ENCODE data around the gene ENTPD6.

Gene ENTPD6

DNA sequence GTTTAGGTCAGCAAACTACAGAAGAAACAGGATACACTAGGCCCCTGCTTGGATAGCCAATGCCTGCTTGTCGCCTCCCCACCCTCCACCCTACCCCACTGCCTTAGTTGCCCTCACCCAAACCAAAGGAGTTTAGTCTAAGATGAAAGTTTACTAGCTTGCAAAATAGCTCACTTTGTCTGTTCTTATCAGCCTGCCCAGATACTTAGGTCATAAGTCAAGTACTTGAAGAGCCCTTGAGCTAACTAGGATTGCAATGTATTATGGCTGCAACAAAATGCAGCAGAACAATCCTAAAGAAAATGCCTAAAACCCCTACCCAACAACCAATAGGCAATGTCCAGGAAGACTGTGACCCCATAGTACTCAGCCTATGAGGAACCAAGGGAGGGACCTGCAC is 7.3 kb upstream of the ENTPD6 start:
- no peak for DNase-seq

DNA sequence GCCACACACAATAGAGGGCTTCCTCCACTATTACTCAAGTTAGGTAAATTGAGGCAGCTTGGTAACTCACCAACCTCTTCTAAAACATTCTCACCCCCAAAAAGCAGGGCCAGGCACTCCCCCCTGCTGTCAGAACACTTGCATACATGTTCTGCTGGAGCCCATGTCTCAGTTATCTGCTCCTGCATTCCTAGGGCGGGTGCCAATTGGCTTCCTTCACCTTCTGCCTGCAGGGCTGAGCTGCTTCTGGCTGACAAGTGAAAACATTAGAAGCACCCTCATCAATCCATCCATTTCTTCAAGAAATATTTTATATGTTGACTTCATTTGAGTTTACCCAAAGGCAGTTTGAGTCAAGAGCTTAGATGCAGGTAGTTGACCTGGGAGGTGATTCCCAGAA is 4.5 kb upstream of the ENTPD6 start:
- no peak for DNase-seq

DNA sequence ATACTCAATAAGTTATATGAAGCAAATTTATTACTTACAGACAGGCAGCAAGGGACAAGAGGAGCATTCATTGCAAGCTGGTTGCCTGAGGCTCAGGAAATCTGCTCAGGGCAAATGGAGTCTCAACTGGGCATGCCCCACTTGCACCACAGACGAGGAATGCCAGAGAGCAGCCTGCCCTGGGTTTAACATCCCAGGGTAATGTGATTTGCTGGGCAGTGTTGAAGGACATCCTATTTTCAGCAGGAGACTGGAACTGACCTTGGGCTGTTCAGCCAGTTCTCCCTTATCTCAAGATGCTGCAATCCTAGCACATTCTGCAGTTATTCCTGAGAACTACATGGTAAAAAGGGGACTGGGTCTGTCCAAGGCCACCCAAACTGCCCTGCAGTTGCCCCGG is 3.8 kb upstream of the ENTPD6 start:
- DNase-seq = no peak

DNA sequence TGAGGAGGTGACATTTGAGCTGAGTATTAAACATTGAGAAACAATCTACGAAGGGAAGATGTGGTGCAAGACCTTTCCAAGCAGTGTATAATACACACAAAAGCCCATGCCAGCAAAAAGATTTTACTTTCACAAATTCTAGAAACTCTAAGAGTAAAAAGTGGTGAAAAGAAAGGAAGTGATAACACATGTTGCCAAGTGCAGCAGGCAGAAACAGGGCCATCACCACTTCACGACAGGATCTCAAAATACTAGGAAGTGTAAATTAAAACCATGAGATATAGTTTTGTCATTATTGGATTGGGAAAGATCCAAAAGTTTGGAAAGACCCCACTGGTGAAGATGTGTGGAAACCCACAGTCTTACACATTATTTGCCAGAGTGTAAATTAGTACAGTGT is 1.7 kb upstream of the ENTPD6 start:
- DNase-seq = no peak

DNA sequence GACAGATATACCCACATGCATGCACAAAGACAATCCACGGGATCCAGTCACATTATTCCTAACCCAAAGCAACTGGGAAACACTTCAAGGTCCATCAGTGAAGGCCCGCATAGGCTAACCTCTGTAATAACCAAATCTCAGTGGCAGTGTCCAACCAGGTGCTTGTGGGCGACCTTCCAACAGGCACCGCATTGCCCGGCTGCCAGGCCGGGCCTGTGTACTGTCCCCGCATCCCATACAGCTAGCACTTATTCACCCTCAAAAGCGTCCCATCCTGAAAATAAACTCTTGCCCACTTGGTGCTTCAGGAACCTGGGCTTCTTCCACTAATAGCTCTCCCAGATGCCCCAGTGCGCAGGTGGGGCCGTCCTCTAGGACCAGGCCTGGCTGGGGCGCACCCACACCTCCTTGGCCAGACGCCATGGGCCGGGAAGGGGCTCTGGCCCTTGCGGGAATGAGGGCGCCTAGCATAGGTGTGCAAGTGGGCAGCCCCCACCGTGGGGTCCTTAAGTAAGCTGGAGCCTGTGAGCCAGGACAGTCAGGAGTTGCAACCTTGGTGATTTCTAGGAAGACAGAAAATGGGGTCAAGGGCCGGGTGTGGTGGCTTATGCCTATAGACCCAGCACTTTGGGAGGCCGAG is 1.1 kb upstream of the ENTPD6 start:
- no peak for DNase-seq

DNA sequence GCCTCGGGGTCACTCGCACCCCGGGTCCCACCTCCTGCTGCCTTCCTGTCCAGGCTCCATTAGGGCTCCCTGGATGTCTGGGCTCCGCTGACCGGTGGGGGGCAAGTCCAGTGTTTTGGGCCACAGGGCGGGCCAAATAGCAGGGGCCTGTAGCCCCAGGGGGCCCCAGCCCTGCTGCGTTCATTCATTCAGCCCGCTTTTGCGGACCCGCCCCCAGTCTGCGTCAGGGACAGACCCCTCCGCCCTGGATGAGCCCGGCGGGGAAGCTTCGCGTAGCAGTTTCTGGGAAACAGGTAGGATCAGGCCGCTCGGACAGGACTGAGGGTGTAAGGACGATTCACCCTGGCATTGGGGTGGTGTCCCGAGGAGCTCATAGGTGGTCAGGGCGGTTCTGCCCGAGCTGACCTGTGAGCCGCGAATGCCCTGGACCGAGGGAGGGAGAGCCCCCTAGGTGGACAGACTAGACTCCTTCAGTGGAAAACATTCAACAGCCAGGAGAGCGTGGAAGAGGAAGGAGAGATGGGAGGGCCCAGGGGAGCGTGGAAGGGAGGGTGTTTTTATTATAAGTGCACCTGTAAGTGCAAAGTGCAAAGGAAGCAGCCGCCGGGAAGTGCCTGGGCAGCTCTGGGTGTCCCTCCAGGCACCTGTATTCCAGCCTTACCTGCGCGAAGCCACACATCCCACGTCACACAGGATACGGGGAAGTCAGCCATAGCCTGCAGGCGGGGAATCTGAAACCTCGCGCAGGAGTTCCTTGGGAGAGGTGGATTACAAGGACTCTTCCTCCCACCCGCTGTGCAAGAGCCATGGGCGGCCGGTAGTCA is 662 bp downstream of the ENTPD6 start:
- DNase-seq = no peak

DNA sequence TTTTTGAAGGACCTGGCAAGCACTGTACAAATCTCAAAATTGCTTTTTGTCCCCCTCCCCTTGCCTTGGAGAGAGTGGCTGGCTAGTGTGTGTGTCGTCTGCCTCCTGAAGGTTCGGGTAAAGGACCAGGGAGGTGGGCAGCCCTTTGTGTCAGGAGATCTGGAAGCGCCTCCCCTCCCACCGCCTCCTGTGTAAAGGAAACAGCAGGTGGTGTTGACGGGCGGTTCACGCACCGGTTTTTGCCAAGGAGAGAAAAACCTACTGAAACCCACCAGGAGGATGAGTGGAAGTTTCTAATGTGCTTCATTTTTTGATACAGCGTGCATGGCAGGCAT is 1.2 kb downstream of the ENTPD6 start:
- DNase-seq = no peak

DNA sequence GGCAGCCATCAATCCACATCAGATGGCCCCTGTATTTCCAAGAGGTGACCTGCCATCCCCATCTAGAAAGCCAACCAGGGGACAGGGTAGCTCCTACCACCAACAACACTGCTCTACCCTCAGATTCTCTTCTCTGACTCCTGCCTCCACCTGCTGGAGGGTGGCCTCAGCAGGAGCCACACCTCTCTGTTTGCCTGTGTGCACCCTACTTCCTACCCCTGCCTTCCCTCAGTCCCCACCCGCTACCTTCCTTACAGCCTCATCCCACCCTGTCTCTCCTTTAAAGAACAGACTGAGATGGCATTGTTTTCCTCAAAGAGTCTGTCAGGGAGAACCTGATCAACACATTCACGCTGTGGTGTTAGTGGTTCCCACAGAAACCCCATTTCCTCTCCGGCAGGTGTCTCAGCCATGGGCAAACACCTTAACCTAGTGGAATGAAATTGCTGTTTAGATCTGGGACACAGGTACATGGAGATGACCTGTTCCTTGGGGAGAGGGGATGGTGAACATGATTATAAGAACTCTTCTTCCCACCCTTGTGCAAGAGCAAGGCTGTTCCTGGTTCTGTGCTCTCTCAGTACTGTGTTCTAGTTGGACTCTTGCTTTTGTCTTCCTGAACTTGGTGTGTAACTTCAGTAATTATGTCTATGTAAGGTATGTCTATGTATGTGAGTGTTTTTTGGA is 1.8 kb downstream of the ENTPD6 start:
- no peak for DNase-seq

- DNase-seq = no peak
These were observed 2.3 kb downstream of the ENTPD6 start for GRCh38 chr20:25197870-25198190.

- DNase-seq = no peak
These were observed 3.3 kb downstream of the ENTPD6 start for GRCh38 chr20:25198663-25199383.

- no peak for DNase-seq
These were observed 4.2 kb downstream of the ENTPD6 start for GRCh38 chr20:25199473-25200260.

DNA sequence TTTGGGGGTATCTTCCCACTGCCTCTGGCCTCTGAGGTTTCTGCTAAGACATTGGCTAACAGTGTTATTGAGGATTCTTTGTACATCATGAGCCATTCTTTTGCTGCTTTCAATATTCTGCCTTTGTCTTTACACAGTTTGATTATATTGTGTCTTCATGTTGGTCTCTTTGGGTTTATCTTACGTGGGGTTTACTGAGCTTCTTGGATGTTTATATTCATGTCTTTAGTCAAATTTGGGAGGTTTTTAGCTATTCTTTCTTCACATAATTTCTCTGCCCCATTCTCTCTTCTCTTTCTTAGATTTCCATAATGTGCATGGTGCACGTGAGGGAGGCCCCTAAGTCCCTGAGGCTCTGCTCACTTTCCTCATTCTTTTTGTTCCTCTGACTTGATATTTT is 7.6 kb downstream of the ENTPD6 start:
- DNase-seq = no peak

DNA sequence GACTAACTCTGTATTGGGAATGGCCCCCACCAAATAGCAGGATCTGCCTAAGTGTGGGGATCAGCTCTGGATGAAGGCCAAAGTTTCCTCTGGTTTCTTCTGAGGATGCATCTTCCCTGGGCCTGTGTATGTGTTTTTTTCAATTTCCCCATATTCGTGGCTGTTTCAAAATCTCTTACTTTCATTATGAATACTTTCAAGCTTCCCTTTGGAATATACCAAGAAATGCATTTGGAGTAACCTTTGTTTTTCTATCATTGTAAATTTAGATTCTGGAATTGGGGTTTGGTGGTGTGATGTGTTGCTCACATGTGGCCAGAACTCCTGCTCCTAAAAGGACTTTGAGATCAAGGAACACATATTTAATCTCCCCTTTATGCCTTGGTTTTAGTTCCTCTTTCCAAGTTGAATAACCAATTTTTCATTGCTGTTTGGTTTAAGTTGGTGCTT is 8.4 kb downstream of the ENTPD6 start:
- DNase-seq = no peak

- DNase-seq = no peak
These were observed 9.2 kb downstream of the ENTPD6 start for GRCh38 chr20:25204550-25205276.

DNA sequence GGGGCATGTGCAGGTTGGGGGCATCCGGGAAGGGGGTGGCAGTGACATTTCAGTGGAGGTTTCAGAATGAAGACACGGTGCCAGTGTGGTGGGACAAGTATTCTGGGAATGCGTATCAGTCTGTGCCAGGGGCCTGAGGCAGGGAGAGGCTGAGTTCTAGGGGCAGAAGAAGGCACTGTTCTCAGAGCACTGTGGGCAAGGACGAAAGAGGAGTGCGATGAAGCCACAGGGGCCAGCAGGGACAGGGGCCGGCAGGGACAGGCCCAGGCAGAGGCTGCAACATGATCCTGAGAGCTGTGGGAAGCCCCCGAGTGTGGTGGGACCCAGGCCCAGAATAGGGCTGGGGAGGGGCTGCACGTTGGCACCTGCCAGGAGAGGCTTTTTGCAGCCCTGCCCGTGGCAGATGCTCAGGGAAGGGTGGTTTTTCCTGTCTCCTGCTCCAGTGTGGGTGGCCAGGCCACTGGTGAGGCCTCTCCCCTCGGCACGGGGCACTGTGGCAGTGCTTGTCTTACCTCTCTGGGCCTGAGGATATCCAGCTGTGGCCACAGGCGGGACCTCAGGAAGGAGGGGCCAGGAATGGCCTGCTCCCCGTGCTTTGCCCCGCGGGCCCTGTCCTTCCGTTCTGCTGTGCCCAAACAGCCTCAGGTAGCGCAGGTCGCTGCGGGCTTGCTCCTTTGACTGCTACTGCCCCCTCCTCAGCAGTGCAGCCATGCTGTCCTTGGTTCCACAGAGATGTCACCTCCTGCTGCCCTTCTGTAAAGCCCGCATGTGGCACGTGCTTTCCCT is 10.0 kb downstream of the ENTPD6 start:
- no peak for DNase-seq

DNA sequence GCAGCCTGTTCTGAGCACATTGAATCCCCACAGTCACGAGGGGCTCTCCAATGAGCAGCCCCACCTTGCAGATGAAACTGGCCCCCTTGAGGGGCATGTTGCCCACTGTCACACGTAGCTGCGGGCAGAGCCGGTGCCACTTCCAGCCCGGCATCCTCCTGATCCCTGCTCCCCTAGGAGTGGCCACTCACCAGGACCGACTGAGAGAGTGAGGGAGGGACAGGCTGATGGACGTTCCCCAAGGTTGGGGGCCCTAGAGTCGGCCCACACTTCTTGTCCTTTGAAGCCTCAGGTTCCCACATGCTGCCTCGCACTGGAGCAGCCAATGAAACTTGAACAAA is 10.5 kb downstream of the ENTPD6 start:
- no peak for DNase-seq

DNA sequence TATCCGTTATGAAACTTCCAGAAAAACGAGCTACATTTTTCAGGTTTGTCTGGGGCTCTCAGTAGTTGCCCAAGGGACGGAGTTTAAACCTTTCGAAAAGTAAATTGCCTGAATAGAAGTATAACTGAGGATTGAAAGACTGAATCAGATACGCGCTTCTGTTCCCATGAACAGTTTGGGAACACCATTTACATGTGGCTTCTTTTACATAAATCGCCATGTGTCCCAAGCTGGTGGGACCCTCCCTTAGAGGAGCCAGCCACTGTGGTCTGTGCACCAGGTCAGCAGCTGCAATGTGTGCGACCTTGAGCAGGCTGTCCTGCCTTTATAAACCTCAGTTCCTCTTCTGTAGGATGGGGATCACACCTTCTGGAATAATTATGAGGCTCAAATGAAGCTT is 11.0 kb downstream of the ENTPD6 start:
- no peak for DNase-seq

- DNase-seq = no peak
These were observed 11.8 kb downstream of the ENTPD6 start for GRCh38 chr20:25207149-25207959.

- no peak for DNase-seq
These were observed 12.5 kb downstream of the ENTPD6 start for GRCh38 chr20:25207960-25208534.

DNA sequence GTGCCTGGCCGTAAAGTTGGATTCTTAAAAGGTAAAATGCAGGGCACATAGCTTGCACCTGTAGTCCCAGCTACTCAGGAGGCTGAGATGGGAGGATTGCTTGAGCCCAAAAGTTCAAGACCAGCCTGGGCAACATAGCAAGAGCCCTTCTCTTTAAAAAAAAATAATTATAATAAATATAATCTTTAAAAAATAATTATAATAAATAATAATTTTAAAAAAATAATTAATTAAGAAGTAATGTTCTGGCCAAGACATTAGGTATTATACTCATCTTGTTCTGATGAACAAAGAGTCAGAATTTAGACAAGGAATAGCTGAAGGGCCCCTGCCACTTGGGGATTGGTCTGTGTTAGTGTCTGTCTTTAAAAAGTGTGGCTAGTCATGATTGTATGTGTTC is 13.9 kb downstream of the ENTPD6 start:
- DNase-seq = no peak

All from GDM1 (cell line).